IMR-90 (cell line): Measurements from ENCODE around the gene SKA2. TPM values are rescaled to one million over a fixed set of nuclear protein-coding genes. Genes with fewer than 3 reads are reported as not detected.

Experiments used
- ATAC-seq: fragments of 200-7000 bp; cut with Tn5 transposase; 2 replicates; pipeline ENCODE4 v1.9.1; 2020; ENCODE audit warnings: low read depth, mild to moderate bottlenecking, moderate library complexity
- BruUV-seq: library from RNA; stranded (reverse); fragments of 400-500 nt; replicated peaks from 2 replicates; lab custom pipeline; 2021; lab: Mats Ljungman, UMichigan
- CTCF ChIA-PET: fragments of 300-600 bp; formaldehyde crosslinking; extraction: SDS; loops from one replicate; lab custom pipeline; 2021; ENCODE audit warnings: antibody characterized with exemption; lab: Yijun Ruan, JAX
- POLR2A ChIA-PET: fragments of 300-600 bp; sonication (Branson Sonifier 250); formaldehyde crosslinking; loops from one replicate; lab custom pipeline; 2022; ENCODE audit warnings: antibody characterized with exemption; ENCODE audit not compliant: unreplicated experiment; lab: Charles Lee
- DNase-seq: peaks from one replicate; pipeline ENCODE4 v3.0.0; 2013
- H2AFZ ChIP-seq: replicated peaks from 2 replicates; pipeline ENCODE3; 2013; ENCODE audit warnings: low read length, mild to moderate bottlenecking; ENCODE audit not compliant: poor library complexity
- H2AK5ac ChIP-seq: 2 replicates; pipeline ENCODE4 v1.6.1; 2013; ENCODE audit warnings: low read depth, low read length, inconsistent platforms
- H2AK9ac ChIP-seq: replicated peaks from 2 replicates; pipeline ENCODE3; 2013; ENCODE audit warnings: mild to moderate bottlenecking, low read depth, low read length, moderate library complexity; ENCODE audit not compliant: poor library complexity
- H2BK120ac ChIP-seq: 2 replicates; pipeline ENCODE4 v1.6.1; 2013; ENCODE audit warnings: low read depth, low read length, inconsistent platforms
- H2BK15ac ChIP-seq: 3 replicates; pipeline ENCODE4 v1.6.1; 2013; ENCODE audit warnings: low read depth, low read length, inconsistent platforms
- H2BK20ac ChIP-seq: 2 replicates; pipeline ENCODE4 v1.6.1; 2013; ENCODE audit warnings: low read depth, mild to moderate bottlenecking, inconsistent platforms, low read length, moderate library complexity
- H2BK5ac ChIP-seq: 2 replicates; pipeline ENCODE4 v1.6.1; 2013; ENCODE audit warnings: mild to moderate bottlenecking, low read depth, low read length, inconsistent platforms; ENCODE audit not compliant: poor library complexity, severe bottlenecking
- H3K14ac ChIP-seq: replicated peaks from 2 replicates; pipeline ENCODE4 v1.6.1; 2013; ENCODE audit warnings: low read depth, low read length, inconsistent platforms
- H3K18ac ChIP-seq: 2 replicates; pipeline ENCODE4 v1.6.1; 2013; ENCODE audit warnings: low read depth, low read length, control low read depth
- H3K23ac ChIP-seq: 2 replicates; pipeline ENCODE4 v1.6.1; 2013; ENCODE audit warnings: low read depth, low read length, inconsistent platforms
- H3K27ac ChIP-seq: 2 replicates; pipeline ENCODE4 v1.5.1; 2013; ENCODE audit warnings: mild to moderate bottlenecking, control low read depth, low read length; ENCODE audit not compliant: insufficient read depth
- H3K27me3 ChIP-seq: 2 replicates; pipeline ENCODE4 v1.6.1; 2013; ENCODE audit warnings: low read length; ENCODE audit not compliant: control insufficient read depth, insufficient read depth
- H3K36me3 ChIP-seq: 2 replicates; pipeline ENCODE4 v1.6.1; 2013; ENCODE audit warnings: low read length, mixed read lengths; ENCODE audit not compliant: control insufficient read depth, insufficient read depth
- H3K4ac ChIP-seq: 2 replicates; pipeline ENCODE4 v1.6.1; 2013; ENCODE audit warnings: low read depth, low read length, inconsistent platforms
- H3K4me1 ChIP-seq: 2 replicates; pipeline ENCODE4 v1.6.1; 2013; ENCODE audit warnings: low read length, mixed read lengths; ENCODE audit not compliant: control insufficient read depth, insufficient read depth
- H3K4me2 ChIP-seq: 2 replicates; pipeline ENCODE4 v1.6.1; 2013; ENCODE audit warnings: low read depth, mild to moderate bottlenecking, control low read depth, low read length, moderate library complexity
- H3K4me3 ChIP-seq: 2 replicates; pipeline ENCODE4 v1.5.1; 2013; ENCODE audit warnings: low read depth, mild to moderate bottlenecking, control low read depth, low read length, moderate library complexity; ENCODE audit not compliant: insufficient read depth
- H3K56ac ChIP-seq: 2 replicates; pipeline ENCODE4 v1.6.1; 2013; ENCODE audit warnings: low read length, inconsistent platforms; ENCODE audit not compliant: insufficient read depth; ENCODE audit errors: extremely low read depth
- H3K79me1 ChIP-seq, 2 experiments: 2 replicates each; pipeline ENCODE4 v1.6.1; 2013; ENCODE audit warnings: low read length in 2 of 2, inconsistent platforms in 1 of 2, low read depth in 1 of 2
- H3K9ac ChIP-seq: 2 replicates; pipeline ENCODE4 v1.6.1; 2013; ENCODE audit warnings: low read depth, low read length, control low read depth
- H3K9me1 ChIP-seq: 2 replicates; pipeline ENCODE4 v1.6.1; 2013; ENCODE audit warnings: low read length, inconsistent platforms; ENCODE audit not compliant: insufficient read depth
- H3K9me3 ChIP-seq: 2 replicates; pipeline ENCODE4 v1.6.1; 2013; ENCODE audit warnings: low read length; ENCODE audit not compliant: control insufficient read depth, insufficient read depth
- H4K20me1 ChIP-seq: 2 replicates; pipeline ENCODE4 v1.6.1; 2013; ENCODE audit warnings: low read length, inconsistent platforms; ENCODE audit not compliant: insufficient read depth
- H4K5ac ChIP-seq: 2 replicates; pipeline ENCODE4 v1.6.1; 2013; ENCODE audit warnings: mild to moderate bottlenecking, low read depth, low read length, control low read depth
- H4K8ac ChIP-seq, 2 experiments: 2 replicates each; pipeline ENCODE4 v1.6.1; 2013; ENCODE audit warnings: low read depth in 2 of 2, low read length in 2 of 2, control low read depth in 1 of 2, inconsistent platforms in 1 of 2
- H4K91ac ChIP-seq: 2 replicates; pipeline ENCODE4 v1.6.1; 2013; ENCODE audit warnings: low read depth, low read length, inconsistent platforms; ENCODE audit not compliant: insufficient read depth
- CHD1 ChIP-seq: IDR thresholded peaks from 2 replicates; pipeline ENCODE4 v1.6.1; 2012; ENCODE audit warnings: low read depth, low read length, improper control_type of control experiment
- ELK1 ChIP-seq: fragments of 150-350 bp; IDR thresholded peaks from 2 replicates; pipeline ENCODE4 v1.6.1; 2016; ENCODE audit warnings: low read depth, mild to moderate bottlenecking, low read length, moderate library complexity, borderline replicate concordance
- MAFK ChIP-seq: IDR thresholded peaks from 2 replicates; pipeline ENCODE4 v1.6.1; 2012; ENCODE audit warnings: low read depth, low read length, improper control_type of control experiment
- NFE2L2 ChIP-seq: fragments of 150-350 bp; IDR thresholded peaks from 2 replicates; pipeline ENCODE4 v1.6.1; 2016; ENCODE audit warnings: low read depth, mild to moderate bottlenecking, low read length
- POLR2A ChIP-seq: IDR thresholded peaks from 2 replicates; pipeline ENCODE4 v1.6.1; 2012; ENCODE audit warnings: mild to moderate bottlenecking, low read depth, low read length
- WGBS, 2 experiments: methylation state at CpG; one replicate each; pipeline versions ENCODE4 v1.1.5 to v1.1.7; 2013; ENCODE audit warnings: missing lambda C conversion rate in 2 of 2; ENCODE audit not compliant: insufficient read length in 1 of 2; ENCODE audit errors: extremely low coverage in 2 of 2; 5-methylcytosine and 5-hydroxymethylcytosine counted together
- dilution Hi-C: fragments of 300-500 bp; cut with HindIII; formaldehyde crosslinking; loops from one replicate; pipeline ENCODE4 v1.14.3; 2018; ENCODE audit warnings: low sequenced_read_pairs; ENCODE audit not compliant: unreplicated experiment
- in situ Hi-C: fragments of 300-500 bp; cut with MboI; formaldehyde crosslinking; loops from 3 replicates; pipeline ENCODE4 v1.14.3; 2019; ENCODE audit warnings: low sequenced_read_pairs, inconsistent platforms, mixed read lengths
- intact Hi-C: fragments of 100-400 bp; cut with micrococcal nuclease; formaldehyde crosslinking; loops from 2 replicates; pipeline ENCODE4 v1.10.0; 2022
- polyA plus RNA-seq, 3 experiments: library from polyadenylated mRNA; depleted of rRNA; stranded (reverse); fragments of >200 nt; gene quantifications; 2 replicates each; pipeline ENCODE4 v1.2.3, GENCODE V29; 2012; ENCODE audit warnings: low replicate concordance in 1 of 3
- total RNA-seq: library from RNA; depleted of rRNA; stranded (reverse); fragments of >200 nt; gene quantifications from 2 replicates; pipeline ENCODE4 v1.2.3, GENCODE V29; 2012

Gene SKA2
- total and polyA plus RNA-seq, 2 of the 4 experiments (the other 2 are of a cell fraction) = 30.4 to 38.7 TPM

DNA sequence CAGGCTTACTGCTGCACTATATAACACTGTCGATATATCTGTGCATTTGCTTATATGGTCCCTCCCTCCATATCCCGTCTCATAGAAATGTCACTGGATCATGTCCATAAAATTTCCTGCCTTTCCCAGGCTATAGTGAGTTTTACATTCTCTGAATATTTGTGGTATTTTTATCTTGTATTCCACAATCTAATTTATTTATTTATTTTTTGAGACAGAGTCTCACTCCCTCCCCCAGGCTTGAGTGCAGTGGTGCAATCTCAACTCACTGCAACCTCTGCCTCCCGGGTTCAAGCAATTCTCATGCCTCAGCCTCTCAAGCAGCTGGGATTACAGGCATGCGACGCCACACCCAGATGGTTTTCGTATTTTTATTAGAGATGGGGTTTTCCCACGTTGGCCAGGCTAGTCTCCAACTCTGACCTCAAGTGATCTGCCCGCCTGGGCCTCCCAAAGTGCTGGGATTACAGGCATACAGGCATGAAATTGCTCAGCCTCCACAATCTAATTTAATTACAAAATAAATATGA is 61.2 kb downstream of the SKA2 start (continued):
- no peak; the same call in 1 of the 2 replicates for TF ChIP-seq POLR2A
- TF ChIP-seq NFE2L2 = no peak

GRCh38 chr17:59093145-59093701 is 61.8 kb downstream of the SKA2 start:
- Histone ChIP-seq H3K4me1 (peaks cover 10% of the 10 kb centered on the region), H3K4me2 (peak overlapping the region; percentile 91), H2AK9ac (no peak overlapping the region), H3K27ac (peak overlapping the region; percentile 76), H3K9ac (peak overlapping the region; percentile 68; the same call in 1 of the 2 replicates), H3K9me3 (no peaks in the 10 kb centered on the region), H2AFZ (no peak overlapping the region), H4K5ac (peak overlapping the region; percentile 91; the same call in 1 of the 2 replicates), H3K36me3 (peaks cover 7% of the 10 kb centered on the region), H3K4me3 (peak overlapping the region; percentile 13; the same call in 1 of the 2 replicates), H2AK5ac (peak overlapping the region; percentile 76; the same call in 1 of the 2 replicates), H3K4ac (peak overlapping the region; percentile 88), H3K27me3 (no peaks in the 10 kb centered on the region), H3K14ac (peak overlapping the region; percentile 72), H4K91ac (peak overlapping the region; percentile 67), H4K8ac (peak overlapping the region; percentile 35 to 79), H3K79me1 (peaks cover 15 to 47% of the 10 kb centered on the region in 2 experiments), H3K9me1 (peaks cover 10% of the 10 kb centered on the region), H2BK15ac (peak overlapping the region; percentile 74; the same call in 2 of the 3 replicates), H3K18ac (peak overlapping the region; percentile 71; the same call in 1 of the 2 replicates), H2BK120ac (peak overlapping the region; percentile 78), H2BK5ac (peak overlapping the region; percentile 85), H3K23ac (peak overlapping the region; percentile 39; the same call in 1 of the 2 replicates), H2BK20ac (peak overlapping the region; percentile 55), H4K20me1 (peaks cover 5% of the 10 kb centered on the region), H3K56ac (peak overlapping the region; percentile 12; the same call in 1 of the 2 replicates)
- 63% methylated on average over 1 of the region's 4 CpGs; no CpG with 5 or more reads in 1 of the 2 experiments for WGBS, 2 experiments
- ChIA-PET POLR2A (interaction anchor here (1.0 kb wide), 1 partner anchor 14 kb away, joined by 3 read pairs; no protein-coding TSS in a partner anchor), CTCF (interaction anchor here (0.6 to 1.9 kb wide), 4 partner anchors 9 to 37 kb away, joined by 3 to 4 read pairs (median 3); partner anchors contain the start of gene TRIM37)
- dilution Hi-C loops = no loop called here
- BruUV-seq = no TSS peak
- TF ChIP-seq ELK1 (no peak), POLR2A (0 out of 2 replicates have a peak, but pooled peaks have one; percentile 35), CHD1 (no peak), MAFK (no peak)
- peak; percentile 53 for ATAC-seq
- no peak for DNase-seq
- in situ Hi-C loops = no loop called here
- intact Hi-C loops = loop anchor here (5.0 kb wide), 1 partner anchor 41 kb away; no protein-coding TSS in a partner anchor
